K562 (cell line): Measurements from ENCODE around the gene OCA2. TPM values are rescaled to one million over a fixed set of nuclear protein-coding genes. Genes with fewer than 3 reads are reported as not detected.

Source experiments
- ATAC-seq: fragments of 200-7000 bp; cut with Tn5 transposase; 3 replicates; pipeline ENCODE4 v1.9.1; 2020; ENCODE audit warnings: moderate library complexity
- Bru-seq: library from RNA; stranded (reverse); fragments of 400-500 nt; gene quantifications from one replicate; lab custom pipeline; 2021; lab: Mats Ljungman, UMichigan
- BruChase-seq, 2 experiments: library from RNA; stranded (reverse); fragments of 400-500 nt; gene quantifications; one replicate each; lab custom pipeline; 2021; lab: Mats Ljungman, UMichigan
- BruUV-seq: library from RNA; stranded (reverse); fragments of 400-500 nt; replicated peaks from 2 replicates; lab custom pipeline; 2021; lab: Mats Ljungman, UMichigan
- CTCF ChIA-PET: fragments of 300-600 bp; formaldehyde crosslinking; extraction: SDS; loops from one replicate; lab custom pipeline; 2021; ENCODE audit warnings: low intra/inter-chr PET ratio; lab: Yijun Ruan, JAX
- POLR2A ChIA-PET: fragments of 300-600, 350-650 bp; sonication (Branson Sonifier 250); formaldehyde crosslinking; extraction: SDS; loops from one replicate; lab custom pipeline; 2021; ENCODE audit warnings: antibody characterized with exemption, inconsistent platforms; lab: Yijun Ruan, JAX
- DNase-seq, 4 experiments: peaks; one replicate each; pipeline versions ENCODE4 v3.0.0 to v3.0.0-alpha.2; 2011 to 2018; ENCODE audit warnings: low spot score in 3 of 4, mixed read lengths in 3 of 4; ENCODE audit errors: extremely low read depth in 1 of 4
- FAIRE-seq: peaks from 2 replicates; lab custom pipeline; 2011; peaks lifted over from hg19 to GRCh38; lab: Jason Lieb, UNC
- H2AFZ ChIP-seq: 2 replicates; pipeline ENCODE4 v1.6.0; 2011; ENCODE audit warnings: low read depth, low read length, control low read depth, inconsistent platforms
- H3K27ac ChIP-seq: fragments of 200-600 bp; 3 replicates; pipeline ENCODE4 v1.8.0; 2011; ENCODE audit warnings: low read depth, mild to moderate bottlenecking, control low read depth, inconsistent platforms, low read length, moderate library complexity, mixed read lengths; ENCODE audit errors: extremely low read depth
- H3K27me3 ChIP-seq, 2 experiments: fragments of 300-600 bp in 1 of 2; 2 replicates in 1 of 2; 3 replicates in 1 of 2; pipeline versions ENCODE4 v1.6.0 to v1.8.0; 2011; ENCODE audit warnings: inconsistent platforms in 2 of 2, low read length in 2 of 2, mild to moderate bottlenecking in 1 of 2, mixed read lengths in 1 of 2, moderate library complexity in 1 of 2; ENCODE audit not compliant: control insufficient read depth in 2 of 2, insufficient read depth in 2 of 2
- H3K36me3 ChIP-seq: fragments of 300-600 bp; 3 replicates; pipeline ENCODE4 v1.8.0; 2011; ENCODE audit warnings: mild to moderate bottlenecking, low read length, inconsistent platforms; ENCODE audit not compliant: control insufficient read depth, insufficient read depth
- H3K4me1 ChIP-seq, 2 experiments: fragments of 200-600 bp in 1 of 2; replicated peaks in 1 of 2; 2 replicates in 1 of 2; 3 replicates in 1 of 2; pipeline versions ENCODE4 v1.5.1 to v1.8.0; 2011; ENCODE audit warnings: inconsistent platforms in 2 of 2, low read length in 2 of 2, mild to moderate bottlenecking in 1 of 2, mixed read lengths in 1 of 2, moderate library complexity in 1 of 2; ENCODE audit not compliant: control insufficient read depth in 2 of 2, insufficient read depth in 2 of 2
- H3K4me2 ChIP-seq: 2 replicates; pipeline ENCODE4 v1.6.1; 2011; ENCODE audit warnings: low read length, control low read depth, inconsistent platforms, mixed read lengths; ENCODE audit not compliant: insufficient read depth
- H3K4me3 ChIP-seq: fragments of 200-600 bp; sonication (generic), shearing (Covaris generic); 2 replicates; pipeline ENCODE4 v1.5.1; 2016; ENCODE audit warnings: control low read depth, inconsistent platforms
- H3K79me2 ChIP-seq: fragments of 200-600 bp; 3 replicates; pipeline ENCODE4 v1.8.0; 2011; ENCODE audit warnings: low read length, inconsistent platforms; ENCODE audit not compliant: control insufficient read depth, insufficient read depth
- H3K9ac ChIP-seq, 2 experiments: 2 replicates each; pipeline versions ENCODE4 v1.6.0 to v1.6.1; 2011; ENCODE audit warnings: low read depth in 2 of 2, low read length in 2 of 2, control low read depth in 1 of 2, inconsistent platforms in 1 of 2, mild to moderate bottlenecking in 1 of 2, mixed read lengths in 1 of 2; ENCODE audit not compliant: insufficient read depth in 1 of 2
- H3K9me1 ChIP-seq: one replicate; pipeline ENCODE4 v1.6.0; 2011; ENCODE audit warnings: inconsistent platforms, mild to moderate bottlenecking, low read length, moderate library complexity; ENCODE audit not compliant: control insufficient read depth, insufficient read depth
- H3K9me3 ChIP-seq: replicated peaks from 2 replicates; pipeline ENCODE4 v1.5.1; 2011; ENCODE audit warnings: low read depth, low read length, inconsistent platforms; ENCODE audit not compliant: control insufficient read depth, insufficient read depth
- H4K20me1 ChIP-seq: replicated peaks from 2 replicates; pipeline ENCODE4 v1.6.1; 2011; ENCODE audit warnings: low read length, inconsistent platforms, mixed read lengths; ENCODE audit not compliant: control insufficient read depth, insufficient read depth
- EHMT2 ChIP-seq: fragments of 450-650 bp; IDR thresholded peaks from 2 replicates; pipeline ENCODE4 v1.6.1; 2018; ENCODE audit warnings: antibody characterized with exemption
- ETV5 ChIP-seq: sonication (generic); formaldehyde crosslinking; IDR thresholded peaks from 2 replicates; pipeline ENCODE4 v1.4.0; 2020; ENCODE audit warnings: low read depth, mild to moderate bottlenecking, missing genetic modification reagents
- HIVEP1 ChIP-seq: fragments of 250-450 bp; sonication (Bioruptor Pico); IDR thresholded peaks from 2 replicates; pipeline ENCODE4 v1.4.0; 2020; ENCODE audit warnings: mild to moderate bottlenecking
- HNRNPUL1 ChIP-seq: fragments of 200-400 bp; formaldehyde crosslinking; IDR thresholded peaks from 2 replicates; pipeline ENCODE4 v1.6.1; 2017; ENCODE audit warnings: low read length
- MAZ ChIP-seq, 2 experiments: fragments of 450-650 bp in 1 of 2; sonication (generic) in 1 of 2; formaldehyde crosslinking; IDR thresholded peaks in 1 of 2; conservative IDR thresholded peaks in 1 of 2; 2 replicates each; pipeline versions ENCODE4 v1.4.0 to v1.5.0; 2020; ENCODE audit warnings: mild to moderate bottlenecking in 1 of 2, missing genetic modification reagents in 1 of 2
- MYC ChIP-seq, 2 experiments: fragments of 250-450 bp in 1 of 2; sonication (Bioruptor Pico) in 1 of 2; IDR thresholded peaks; 2 replicates each; pipeline versions ENCODE4 v1.5.1 to v1.6.1; 2012 to 2021; ENCODE audit warnings: low read depth in 2 of 2, borderline replicate concordance in 1 of 2, improper control_type of control experiment in 1 of 2, low read length in 1 of 2, mild to moderate bottlenecking in 1 of 2, moderate library complexity in 1 of 2
- PTBP1 ChIP-seq: fragments of 200-400 bp; formaldehyde crosslinking; IDR thresholded peaks from 2 replicates; pipeline ENCODE4 v1.6.1; 2017; ENCODE audit warnings: low read depth, low read length
- PURB ChIP-seq: sonication (generic); formaldehyde crosslinking; IDR thresholded peaks from 2 replicates; pipeline ENCODE4 v1.9.0; 2021; ENCODE audit warnings: low read depth, mild to moderate bottlenecking, missing genetic modification reagents
- RNF2 ChIP-seq: sonication (generic); IDR thresholded peaks from 2 replicates; pipeline ENCODE4 v1.6.1; 2016
- SAP30 ChIP-seq: fragments of 200-600 bp; sonication (generic); IDR thresholded peaks from 2 replicates; pipeline ENCODE4 v1.6.1; 2012; ENCODE audit warnings: borderline replicate concordance, low read depth, mild to moderate bottlenecking, moderate library complexity, low read length, control low read depth, inconsistent platforms; ENCODE audit not compliant: insufficient read depth, poor library complexity, severe bottlenecking
- SMARCA5 ChIP-seq: fragments of 450-650 bp; IDR thresholded peaks from 2 replicates; pipeline ENCODE4 v1.6.1; 2016
- STAG1 ChIP-seq: sonication (generic); formaldehyde crosslinking; IDR thresholded peaks from 2 replicates; pipeline ENCODE4 v1.5.0; 2020; ENCODE audit warnings: missing genetic modification reagents, borderline replicate concordance
- ZFP1 ChIP-seq: fragments of 450-650 bp; formaldehyde crosslinking; IDR thresholded peaks from 2 replicates; pipeline ENCODE4 v1.4.0; 2020; ENCODE audit warnings: mild to moderate bottlenecking, mixed read lengths
- ZNF263 ChIP-seq: sonication (generic); formaldehyde crosslinking; IDR thresholded peaks from 2 replicates; pipeline ENCODE4 v1.8.0; 2022; ENCODE audit warnings: mild to moderate bottlenecking, missing genetic modification reagents, borderline replicate concordance
- WGBS: fragments of 100-300 bp; shearing (Covaris generic); methylation state at CpG from one replicate; pipeline ENCODE4 v1.1.6; 2016; ENCODE audit warnings: low coverage, mixed read lengths; ENCODE audit not compliant: insufficient coverage; ENCODE audit errors: missing lambda C conversion rate; 5-methylcytosine and 5-hydroxymethylcytosine counted together
- in situ Hi-C: fragments of 300-500 bp; cut with MboI; formaldehyde crosslinking; loops from 4 replicates; pipeline ENCODE4 v1.15.0; 2018; ENCODE audit warnings: inconsistent platforms, mixed read lengths
- intact Hi-C: fragments of 100-400 bp; cut with micrococcal nuclease; formaldehyde crosslinking; loops from 2 replicates; pipeline ENCODE4 v1.14.2; 2022
- long read RNA-seq, 3 experiments: library from polyadenylated mRNA in 2 of 3; library from RNA in 1 of 3; unstranded in 2 of 3; stranded (forward) in 1 of 3; transcript quantifications; one replicate each; pipeline ENCODE4 v2.0.0, GENCODE V29; 2019 to 2022
- polyA minus RNA-seq, 3 experiments: library from RNA; depleted of rRNA, polyadenylated mRNA; stranded (reverse); fragments of >200 nt; gene quantifications; 2 replicates each; pipeline ENCODE4 v1.2.3, GENCODE V29; 2011
- polyA plus RNA-seq, 8 experiments: library from polyadenylated mRNA; depleted of rRNA in 4 of 8; stranded (reverse) in 5 of 8; unstranded in 3 of 8; fragments of >200 nt; fragmentation: Nextera tagmentation in 2 of 8; fragmentation: Illumina TruSeq in 1 of 8; extraction: Ambion mirVana in 2 of 8; extraction: Trizol in 1 of 8; gene quantifications; 2 replicates each; pipeline versions ENCODE4 v1.2.1 to v1.2.3, GENCODE V29; 2011 to 2014; ENCODE audit warnings: inconsistent platforms in 1 of 8, missing spikeins in 1 of 8
- total RNA-seq, 7 experiments: library from RNA; depleted of rRNA in 6 of 7; stranded (reverse); fragments of >200 nt in 6 of 7; fragmentation: Illumina TruSeq in 2 of 7; extraction: Trizol in 2 of 7; gene quantifications; 2 replicates each; pipeline versions ENCODE4 v1.2.1 to v1.2.3, GENCODE V29; 2011 to 2021; ENCODE audit warnings: low replicate concordance in 1 of 7
- TF ChIP-seq, protein P1 (sequence below): fragments of 450-650 bp; formaldehyde crosslinking; IDR thresholded peaks from 2 replicates; pipeline ENCODE4 v1.4.0; 2020; ENCODE audit warnings: mild to moderate bottlenecking, moderate library complexity

OCA2 gene
- 1.2 and 2.4 TPM in 2 replicates for total RNA-seq (2011; cell fraction: chromatin; rRNA removed; ENCODE audit: low replicate concordance)
- total RNA-seq (2011; cell fraction: nucleolus; rRNA removed): 1.5 and 1.6 TPM in 2 replicates
- 1.1 and 1.3 TPM in 2 replicates for total RNA-seq (2011; cell fraction: nucleoplasm; rRNA removed)
- total RNA-seq (2014; rRNA removed): 0.09 and 0.24 TPM in 2 replicates
- total RNA-seq (2014; rRNA removed; fragmentation: Illumina TruSeq; extraction: Trizol): 0.06 and 0.36 TPM in 2 replicates
- total RNA-seq (2015; rRNA removed; fragmentation: Illumina TruSeq; extraction: Trizol): 0.14 and 0.26 TPM in 2 replicates
- total RNA-seq (2021): 0.47 and 1.5 TPM in 2 replicates
- polyA plus RNA-seq (2011; rRNA removed): 0.59 and 0.61 TPM in 2 replicates
- polyA plus RNA-seq (2011; cell fraction: cytosol; rRNA removed): 0.27 and 0.31 TPM in 2 replicates
- polyA plus RNA-seq (2011; cell fraction: nucleus; rRNA removed): 1.2 and 1.4 TPM in 2 replicates
- polyA plus RNA-seq (2012): 0.33 and 0.47 TPM in 2 replicates
- 0.19 and 0.21 TPM in 2 replicates for polyA plus RNA-seq (2014; fragmentation: Illumina TruSeq; extraction: Trizol)
- polyA plus RNA-seq (2014; fragmentation: Nextera tagmentation; extraction: Ambion mirVana): under 1 TPM in 1 of 2 experiments, not detected in 1; 0.07 TPM
- polyA plus RNA-seq (2014; rRNA removed): 0.13 and 0.57 TPM in 2 replicates
- 0.42 and 0.63 TPM in 2 replicates for polyA minus RNA-seq (2011; rRNA and poly(A)+ RNA removed)
- polyA minus RNA-seq (2011; cell fraction: cytosol; rRNA and poly(A)+ RNA removed): not detected in 2 replicates
- 0.67 TPM in 2 replicates for polyA minus RNA-seq (2011; cell fraction: nucleus; rRNA and poly(A)+ RNA removed)
- percentile 26 among the genes with signal in this experiment for Bru-seq, nascent RNA
- BruChase-seq, experiment 1, labeled RNA remaining after a 2-hour chase: percentile 27 among the genes with signal in this experiment
- percentile 25 among the genes with signal in this experiment for BruChase-seq, experiment 2, labeled RNA remaining after a 6-hour chase
- long read RNA-seq, experiment 1, partial matches to known transcripts: 4 of 7 reads
- long read RNA-seq, experiment 1, other reads (novel, unspliced or antisense): 3 of 7 reads
- long read RNA-seq, experiment 2, partial matches to known transcripts: 0 of 1 reads
- long read RNA-seq, experiment 2, other reads (novel, unspliced or antisense): 1 of 1 reads
- long read RNA-seq, experiment 3, partial matches to known transcripts: 1 of 2 reads
- long read RNA-seq, experiment 3, other reads (novel, unspliced or antisense): 1 of 2 reads

DNA sequence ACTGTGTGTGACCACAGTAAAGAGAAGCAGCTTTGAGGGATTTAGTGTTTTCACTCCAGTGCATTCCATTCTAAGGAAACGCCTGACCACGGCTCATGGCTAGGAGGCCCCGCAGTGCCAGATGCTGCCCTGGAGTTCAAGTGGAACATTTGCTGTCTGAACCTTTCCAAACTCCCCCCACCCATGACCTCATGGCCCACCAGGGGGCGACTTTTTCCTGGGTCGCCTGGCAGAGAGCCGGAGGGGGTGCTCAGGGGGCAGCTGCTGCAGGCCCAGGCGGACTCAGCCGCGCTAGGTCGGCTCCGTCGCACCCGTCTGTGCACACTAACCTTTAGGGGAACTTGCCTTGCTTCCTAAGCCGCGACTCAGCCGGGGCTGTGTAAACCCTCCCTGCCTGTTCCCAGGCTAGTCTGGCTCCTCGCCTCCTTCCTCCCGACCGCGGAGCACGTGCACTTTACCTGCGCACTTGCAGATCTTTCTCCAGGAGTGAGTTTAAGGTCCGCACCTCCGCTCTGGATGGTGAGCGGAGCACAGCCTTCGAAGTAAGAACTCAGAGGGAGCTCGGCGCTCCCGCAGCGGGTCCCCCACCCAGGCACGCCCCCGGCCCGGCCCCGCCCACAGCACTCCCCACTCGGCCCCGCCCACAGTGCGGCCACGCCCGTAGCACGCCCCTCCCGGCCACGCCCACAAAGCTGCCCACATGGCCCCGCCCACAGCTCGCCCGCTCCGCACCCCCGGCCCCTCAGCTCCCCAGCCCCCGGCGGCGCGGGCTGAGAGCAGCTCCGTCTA is at the start of gene OCA2:
TSS of gene OCA2 (minus strand) at position 550 of the 789 bp plus-strand sequence. CDS start 17,441 bp downstream, outside the sequence.
- in situ Hi-C loops (no loop called here), intact Hi-C loops (no loop called here)
- peak; percentile 54 for FAIRE-seq
- peak within 1 kb of the TSS; percentile 56 to 92 for H3K9ac ChIP-seq
- no peaks in the 10 kb centered on the region for H3K36me3 ChIP-seq
- BruUV-seq: no TSS peak
- H3K4me2 ChIP-seq: peak within 1 kb of the TSS; percentile 90
- H3K27ac ChIP-seq: peak within 1 kb of the TSS; percentile 10; the same call in 2 of the 3 replicates
- H3K9me3 ChIP-seq: no peaks in the 10 kb centered on the region
- peak; percentile 83 for ATAC-seq
- DNase-seq: peak; percentile 85 to 98 (median 96)
- WGBS: 2% methylated on average over 34 of the region's 52 CpGs
- H3K79me2 ChIP-seq: no peaks in the 10 kb centered on the region
- no peaks in the 10 kb centered on the region for H4K20me1 ChIP-seq
- peaks cover 18 to 57% of the 10 kb centered on the region in 2 experiments; a peak in 4 of 5 replicates for H3K4me1 ChIP-seq
- peak within 1 kb of the TSS; percentile 52 for H3K4me3 ChIP-seq
- no peaks in the 10 kb centered on the region for H3K9me1 ChIP-seq
- ChIA-PET CTCF (no interaction called here), POLR2A (interaction anchor here (0.7 to 1.2 kb wide), 2 partner anchors 13 to 162 kb away, joined by 3 read pairs; no protein-coding TSS in a partner anchor)
- H3K27me3 ChIP-seq: peaks cover 0 to 14% of the 10 kb centered on the region in 2 experiments; a peak in 3 of 5 replicates
- peak within 1 kb of the TSS; percentile 97 for H2AFZ ChIP-seq
- TF ChIP-seq ZFP1 (no peak), MAZ (CRISPR knock-in tag; conservative IDR thresholded peaks at IDR 0.05 in 1 of 2, IDR thresholded peaks at IDR 0.05 in 1 of 2) (peak in 1 of 2 experiments; percentile 79; a peak in 2 of 4 replicates), ETV5 (CRISPR knock-in tag) (peak; percentile 40; the same call in 1 of the 2 replicates), PTBP1 (no peak), SAP30 (peak; percentile 45), SMARCA5 (no peak), MYC (IDR thresholded peaks at IDR 0.05; ENCODE audit: low read depth, low read length) (peak; percentile 65), MYC (CRISPR knock-in tag; IDR thresholded peaks at IDR 0.05; ENCODE audit: borderline replicate concordance, low read depth) (no peak), HNRNPUL1 (no peak), ZNF263 (CRISPR knock-in tag) (peak; percentile 67; the same call in 1 of the 2 replicates), EHMT2 (no peak), STAG1 (CRISPR knock-in tag) (peak; percentile 67; the same call in 1 of the 2 replicates), PURB (CRISPR knock-in tag) (no peak), RNF2 (0 out of 2 replicates have a peak, but pooled peaks have one; percentile 50), HIVEP1 (CRISPR knock-in tag) (no peak)
- TF ChIP-seq, protein P1, sequence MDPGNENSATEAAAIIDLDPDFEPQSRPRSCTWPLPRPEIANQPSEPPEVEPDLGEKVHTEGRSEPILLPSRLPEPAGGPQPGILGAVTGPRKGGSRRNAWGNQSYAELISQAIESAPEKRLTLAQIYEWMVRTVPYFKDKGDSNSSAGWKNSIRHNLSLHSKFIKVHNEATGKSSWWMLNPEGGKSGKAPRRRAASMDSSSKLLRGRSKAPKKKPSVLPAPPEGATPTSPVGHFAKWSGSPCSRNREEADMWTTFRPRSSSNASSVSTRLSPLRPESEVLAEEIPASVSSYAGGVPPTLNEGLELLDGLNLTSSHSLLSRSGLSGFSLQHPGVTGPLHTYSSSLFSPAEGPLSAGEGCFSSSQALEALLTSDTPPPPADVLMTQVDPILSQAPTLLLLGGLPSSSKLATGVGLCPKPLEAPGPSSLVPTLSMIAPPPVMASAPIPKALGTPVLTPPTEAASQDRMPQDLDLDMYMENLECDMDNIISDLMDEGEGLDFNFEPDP (CRISPR knock-in tag): no peak
